ENCODE data around the gene ATP6V0D1.

ATP6V0D1 gene

GRCh38 chr16:67407788-67408452 lies 73.0 kb downstream of the ATP6V0D1 start:
- no peak for DNase-seq (ENCODE audit: low read depth in 3 of 3)

GRCh38 chr16:67407176-67407787 lies 73.7 kb downstream of the ATP6V0D1 start:
- DNase-seq (ENCODE audit: low read depth in 3 of 3) = no peak

GRCh38 chr16:67406111-67406971 lies 74.6 kb downstream of the ATP6V0D1 start:
- no peak for DNase-seq (ENCODE audit: low read depth in 3 of 3)

GRCh38 chr16:67405336-67405735 lies 75.6 kb downstream of the ATP6V0D1 start:
- no peak for DNase-seq (ENCODE audit: low read depth in 3 of 3)

- no peak for DNase-seq (ENCODE audit: low read depth in 3 of 3)
These were observed 76.2 kb downstream of the ATP6V0D1 start for GRCh38 chr16:67404740-67405226.

GRCh38 chr16:67403976-67404555 lies 76.9 kb downstream of the ATP6V0D1 start:
- DNase-seq (ENCODE audit: low read depth in 3 of 3) = no peak

- no peak for DNase-seq (ENCODE audit: low read depth in 3 of 3)
These were observed 80.1 kb downstream of the ATP6V0D1 start for GRCh38 chr16:67400901-67401300.

- DNase-seq (ENCODE audit: low read depth in 3 of 3) = no peak
These were observed 80.9 kb downstream of the ATP6V0D1 start for GRCh38 chr16:67399749-67400704.

GRCh38 chr16:67399218-67399733 lies 81.7 kb downstream of the ATP6V0D1 start:
- DNase-seq (ENCODE audit: low read depth in 3 of 3) = peak in 1 of 3 experiments; percentile 39

GRCh38 chr16:67398546-67399217 lies 82.3 kb downstream of the ATP6V0D1 start:
- DNase-seq (ENCODE audit: low read depth in 3 of 3) = no peak

GRCh38 chr16:67397812-67398545 lies 83.0 kb downstream of the ATP6V0D1 start:
- no peak for DNase-seq (ENCODE audit: low read depth in 3 of 3)

GRCh38 chr16:67397036-67397801 lies 83.7 kb downstream of the ATP6V0D1 start:
- no peak for DNase-seq (ENCODE audit: low read depth in 3 of 3)

- no peak for DNase-seq (ENCODE audit: low read depth in 3 of 3)
These were observed 84.6 kb downstream of the ATP6V0D1 start for GRCh38 chr16:67396159-67397035.

GRCh38 chr16:67395458-67396158 lies 85.3 kb downstream of the ATP6V0D1 start:
- DNase-seq (ENCODE audit: low read depth in 3 of 3) = no peak

- DNase-seq (ENCODE audit: low read depth in 3 of 3) = no peak
These were observed 85.9 kb downstream of the ATP6V0D1 start for GRCh38 chr16:67395105-67395457.

GRCh38 chr16:67394155-67395104 lies 86.5 kb downstream of the ATP6V0D1 start:
- no peak for DNase-seq (ENCODE audit: low read depth in 3 of 3)
